IMR-90 (cell line): ENCODE data around the gene GPR108. TPM values are rescaled to one million over a fixed set of nuclear protein-coding genes. Genes with fewer than 3 reads are reported as not detected.

Source experiments
- ATAC-seq: fragments of 200-7000 bp; cut with Tn5 transposase; 2 replicates; pipeline ENCODE4 v1.9.1; 2020; ENCODE audit warnings: low read depth, mild to moderate bottlenecking, moderate library complexity
- BruUV-seq: library from RNA; stranded (reverse); fragments of 400-500 nt; replicated peaks from 2 replicates; lab custom pipeline; 2021; lab: Mats Ljungman, UMichigan
- CTCF ChIA-PET: fragments of 300-600 bp; formaldehyde crosslinking; extraction: SDS; loops from one replicate; lab custom pipeline; 2021; ENCODE audit warnings: antibody characterized with exemption; lab: Yijun Ruan, JAX
- POLR2A ChIA-PET: fragments of 300-600 bp; sonication (Branson Sonifier 250); formaldehyde crosslinking; loops from one replicate; lab custom pipeline; 2022; ENCODE audit warnings: antibody characterized with exemption; ENCODE audit not compliant: unreplicated experiment; lab: Charles Lee
- DNase-seq: peaks from one replicate; pipeline ENCODE4 v3.0.0; 2013
- H2AFZ ChIP-seq: replicated peaks from 2 replicates; pipeline ENCODE3; 2013; ENCODE audit warnings: low read length, mild to moderate bottlenecking; ENCODE audit not compliant: poor library complexity
- H2AK5ac ChIP-seq: 2 replicates; pipeline ENCODE4 v1.6.1; 2013; ENCODE audit warnings: low read depth, low read length, inconsistent platforms
- H2AK9ac ChIP-seq: replicated peaks from 2 replicates; pipeline ENCODE3; 2013; ENCODE audit warnings: mild to moderate bottlenecking, low read depth, low read length, moderate library complexity; ENCODE audit not compliant: poor library complexity
- H2BK120ac ChIP-seq: 2 replicates; pipeline ENCODE4 v1.6.1; 2013; ENCODE audit warnings: low read depth, low read length, inconsistent platforms
- H2BK15ac ChIP-seq: 3 replicates; pipeline ENCODE4 v1.6.1; 2013; ENCODE audit warnings: low read depth, low read length, inconsistent platforms
- H2BK20ac ChIP-seq: 2 replicates; pipeline ENCODE4 v1.6.1; 2013; ENCODE audit warnings: low read depth, mild to moderate bottlenecking, inconsistent platforms, low read length, moderate library complexity
- H2BK5ac ChIP-seq: 2 replicates; pipeline ENCODE4 v1.6.1; 2013; ENCODE audit warnings: mild to moderate bottlenecking, low read depth, low read length, inconsistent platforms; ENCODE audit not compliant: poor library complexity, severe bottlenecking
- H3K14ac ChIP-seq: replicated peaks from 2 replicates; pipeline ENCODE4 v1.6.1; 2013; ENCODE audit warnings: low read depth, low read length, inconsistent platforms
- H3K18ac ChIP-seq: 2 replicates; pipeline ENCODE4 v1.6.1; 2013; ENCODE audit warnings: low read depth, low read length, control low read depth
- H3K23ac ChIP-seq: 2 replicates; pipeline ENCODE4 v1.6.1; 2013; ENCODE audit warnings: low read depth, low read length, inconsistent platforms
- H3K27ac ChIP-seq: 2 replicates; pipeline ENCODE4 v1.5.1; 2013; ENCODE audit warnings: mild to moderate bottlenecking, control low read depth, low read length; ENCODE audit not compliant: insufficient read depth
- H3K27me3 ChIP-seq: 2 replicates; pipeline ENCODE4 v1.6.1; 2013; ENCODE audit warnings: low read length; ENCODE audit not compliant: control insufficient read depth, insufficient read depth
- H3K36me3 ChIP-seq: 2 replicates; pipeline ENCODE4 v1.6.1; 2013; ENCODE audit warnings: low read length, mixed read lengths; ENCODE audit not compliant: control insufficient read depth, insufficient read depth
- H3K4ac ChIP-seq: 2 replicates; pipeline ENCODE4 v1.6.1; 2013; ENCODE audit warnings: low read depth, low read length, inconsistent platforms
- H3K4me1 ChIP-seq: 2 replicates; pipeline ENCODE4 v1.6.1; 2013; ENCODE audit warnings: low read length, mixed read lengths; ENCODE audit not compliant: control insufficient read depth, insufficient read depth
- H3K4me2 ChIP-seq: 2 replicates; pipeline ENCODE4 v1.6.1; 2013; ENCODE audit warnings: low read depth, mild to moderate bottlenecking, control low read depth, low read length, moderate library complexity
- H3K4me3 ChIP-seq: 2 replicates; pipeline ENCODE4 v1.5.1; 2013; ENCODE audit warnings: low read depth, mild to moderate bottlenecking, control low read depth, low read length, moderate library complexity; ENCODE audit not compliant: insufficient read depth
- H3K56ac ChIP-seq: 2 replicates; pipeline ENCODE4 v1.6.1; 2013; ENCODE audit warnings: low read length, inconsistent platforms; ENCODE audit not compliant: insufficient read depth; ENCODE audit errors: extremely low read depth
- H3K79me1 ChIP-seq, 2 experiments: 2 replicates each; pipeline ENCODE4 v1.6.1; 2013; ENCODE audit warnings: low read length in 2 of 2, inconsistent platforms in 1 of 2, low read depth in 1 of 2
- H3K9ac ChIP-seq: 2 replicates; pipeline ENCODE4 v1.6.1; 2013; ENCODE audit warnings: low read depth, low read length, control low read depth
- H3K9me1 ChIP-seq: 2 replicates; pipeline ENCODE4 v1.6.1; 2013; ENCODE audit warnings: low read length, inconsistent platforms; ENCODE audit not compliant: insufficient read depth
- H3K9me3 ChIP-seq: 2 replicates; pipeline ENCODE4 v1.6.1; 2013; ENCODE audit warnings: low read length; ENCODE audit not compliant: control insufficient read depth, insufficient read depth
- H4K20me1 ChIP-seq: 2 replicates; pipeline ENCODE4 v1.6.1; 2013; ENCODE audit warnings: low read length, inconsistent platforms; ENCODE audit not compliant: insufficient read depth
- H4K5ac ChIP-seq: 2 replicates; pipeline ENCODE4 v1.6.1; 2013; ENCODE audit warnings: mild to moderate bottlenecking, low read depth, low read length, control low read depth
- H4K8ac ChIP-seq, 2 experiments: 2 replicates each; pipeline ENCODE4 v1.6.1; 2013; ENCODE audit warnings: low read depth in 2 of 2, low read length in 2 of 2, control low read depth in 1 of 2, inconsistent platforms in 1 of 2
- H4K91ac ChIP-seq: 2 replicates; pipeline ENCODE4 v1.6.1; 2013; ENCODE audit warnings: low read depth, low read length, inconsistent platforms; ENCODE audit not compliant: insufficient read depth
- BHLHE40 ChIP-seq: fragments of 150-350 bp; IDR thresholded peaks from 2 replicates; pipeline ENCODE4 v1.6.1; 2016; ENCODE audit warnings: mild to moderate bottlenecking, low read depth, low read length
- FOS ChIP-seq: fragments of 150-350 bp; IDR thresholded peaks from 2 replicates; pipeline ENCODE4 v1.6.1; 2016; ENCODE audit warnings: low read depth, low read length
- MAFK ChIP-seq: IDR thresholded peaks from 2 replicates; pipeline ENCODE4 v1.6.1; 2012; ENCODE audit warnings: low read depth, low read length, improper control_type of control experiment
- MAZ ChIP-seq: IDR thresholded peaks from 2 replicates; pipeline ENCODE4 v1.6.1; 2012; ENCODE audit warnings: low read depth, mild to moderate bottlenecking, low read length, improper control_type of control experiment, moderate library complexity, borderline replicate concordance
- MXI1 ChIP-seq: IDR thresholded peaks from 2 replicates; pipeline ENCODE4 v1.6.1; 2012; ENCODE audit warnings: low read depth, mild to moderate bottlenecking, low read length, moderate library complexity, borderline replicate concordance
- RFX5 ChIP-seq: IDR thresholded peaks from 2 replicates; pipeline ENCODE4 v1.8.0; 2012; ENCODE audit warnings: low read depth, mild to moderate bottlenecking, low read length, moderate library complexity
- WGBS, 2 experiments: methylation state at CpG; one replicate each; pipeline versions ENCODE4 v1.1.5 to v1.1.7; 2013; ENCODE audit warnings: missing lambda C conversion rate in 2 of 2; ENCODE audit not compliant: insufficient read length in 1 of 2; ENCODE audit errors: extremely low coverage in 2 of 2; 5-methylcytosine and 5-hydroxymethylcytosine counted together
- dilution Hi-C: fragments of 300-500 bp; cut with HindIII; formaldehyde crosslinking; loops from one replicate; pipeline ENCODE4 v1.14.3; 2018; ENCODE audit warnings: low sequenced_read_pairs; ENCODE audit not compliant: unreplicated experiment
- in situ Hi-C: fragments of 300-500 bp; cut with MboI; formaldehyde crosslinking; loops from 3 replicates; pipeline ENCODE4 v1.14.3; 2019; ENCODE audit warnings: low sequenced_read_pairs, inconsistent platforms, mixed read lengths
- intact Hi-C: fragments of 100-400 bp; cut with micrococcal nuclease; formaldehyde crosslinking; loops from 2 replicates; pipeline ENCODE4 v1.10.0; 2022
- polyA plus RNA-seq, 3 experiments: library from polyadenylated mRNA; depleted of rRNA; stranded (reverse); fragments of >200 nt; gene quantifications; 2 replicates each; pipeline ENCODE4 v1.2.3, GENCODE V29; 2012; ENCODE audit warnings: low replicate concordance in 1 of 3
- total RNA-seq: library from RNA; depleted of rRNA; stranded (reverse); fragments of >200 nt; gene quantifications from 2 replicates; pipeline ENCODE4 v1.2.3, GENCODE V29; 2012
- TF ChIP-seq, protein P1 (sequence below): conservative IDR thresholded peaks from 2 replicates; pipeline ENCODE4 v1.5.1; 2012; ENCODE audit warnings: mild to moderate bottlenecking, low read depth, low read length, improper control_type of control experiment

The GPR108 gene
- total and polyA plus RNA-seq, 2 of the 4 experiments (the other 2 are of a cell fraction), result 28.0 to 38.9 TPM

- dilution Hi-C loops, result no loop called here
- no peak overlapping the region for H3K18ac ChIP-seq
- H3K79me1 ChIP-seq, result no peaks in the 10 kb centered on the region
- no peak overlapping the region for H2AK9ac ChIP-seq
- no peak overlapping the region for H3K56ac ChIP-seq
- peaks cover 16% of the 10 kb centered on the region; the same call in 1 of the 2 replicates for H3K9me3 ChIP-seq
- intact Hi-C loops, result no loop called here
- no peak overlapping the region for H3K23ac ChIP-seq
- H2BK15ac ChIP-seq, result no peak overlapping the region
- no peak overlapping the region for H2BK5ac ChIP-seq
- in situ Hi-C loops, result no loop called here
- no peaks in the 10 kb centered on the region for H4K20me1 ChIP-seq
- ChIA-PET POLR2A (no interaction called here), CTCF (no interaction called here)
- H3K4me2 ChIP-seq, result no peak overlapping the region
- no peak overlapping the region for H2AK5ac ChIP-seq
- no peak overlapping the region for H4K5ac ChIP-seq
- H3K14ac ChIP-seq, result no peak overlapping the region
- H2AFZ ChIP-seq, result no peak overlapping the region
- no peak for ATAC-seq
- no peak overlapping the region for H3K27ac ChIP-seq
- no peak for DNase-seq
- H3K9me1 ChIP-seq, result no peaks in the 10 kb centered on the region
- BruUV-seq, result no TSS peak
- TF ChIP-seq, protein P1, sequence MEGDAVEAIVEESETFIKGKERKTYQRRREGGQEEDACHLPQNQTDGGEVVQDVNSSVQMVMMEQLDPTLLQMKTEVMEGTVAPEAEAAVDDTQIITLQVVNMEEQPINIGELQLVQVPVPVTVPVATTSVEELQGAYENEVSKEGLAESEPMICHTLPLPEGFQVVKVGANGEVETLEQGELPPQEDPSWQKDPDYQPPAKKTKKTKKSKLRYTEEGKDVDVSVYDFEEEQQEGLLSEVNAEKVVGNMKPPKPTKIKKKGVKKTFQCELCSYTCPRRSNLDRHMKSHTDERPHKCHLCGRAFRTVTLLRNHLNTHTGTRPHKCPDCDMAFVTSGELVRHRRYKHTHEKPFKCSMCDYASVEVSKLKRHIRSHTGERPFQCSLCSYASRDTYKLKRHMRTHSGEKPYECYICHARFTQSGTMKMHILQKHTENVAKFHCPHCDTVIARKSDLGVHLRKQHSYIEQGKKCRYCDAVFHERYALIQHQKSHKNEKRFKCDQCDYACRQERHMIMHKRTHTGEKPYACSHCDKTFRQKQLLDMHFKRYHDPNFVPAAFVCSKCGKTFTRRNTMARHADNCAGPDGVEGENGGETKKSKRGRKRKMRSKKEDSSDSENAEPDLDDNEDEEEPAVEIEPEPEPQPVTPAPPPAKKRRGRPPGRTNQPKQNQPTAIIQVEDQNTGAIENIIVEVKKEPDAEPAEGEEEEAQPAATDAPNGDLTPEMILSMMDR, result no peak
- no peak for TF ChIP-seq FOS
- no peak for TF ChIP-seq RFX5
- TF ChIP-seq BHLHE40, result no peak
- no peak for TF ChIP-seq MAZ
- no peak for TF ChIP-seq MXI1
- no peak for TF ChIP-seq MAFK
- H3K27me3 ChIP-seq, result no peaks in the 10 kb centered on the region
- no peak overlapping the region for H4K91ac ChIP-seq
- no peak overlapping the region for H2BK120ac ChIP-seq
- H2BK20ac ChIP-seq, result no peak overlapping the region
- no peaks in the 10 kb centered on the region for H3K36me3 ChIP-seq
- no peaks in the 10 kb centered on the region for H3K4me1 ChIP-seq
- no peak overlapping the region for H3K9ac ChIP-seq
- no peak overlapping the region for H4K8ac ChIP-seq
- no peak overlapping the region for H3K4ac ChIP-seq
- H3K4me3 ChIP-seq, result no peak overlapping the region
- 84% methylated on average over 10 of the region's 13 CpGs; no CpG with 5 or more reads in 1 of the 2 experiments for WGBS, 2 experiments
Observed at GRCh38 chr19:6693056-6693471, 44.3 kb downstream of the GPR108 start.
